ENCODE data around the gene ACP4. TPM values are rescaled to one million over a fixed set of nuclear protein-coding genes. Genes with fewer than 3 reads are reported as not detected.

Gene ACP4
- polyA plus RNA-seq, 3 donors: not detected

DNA sequence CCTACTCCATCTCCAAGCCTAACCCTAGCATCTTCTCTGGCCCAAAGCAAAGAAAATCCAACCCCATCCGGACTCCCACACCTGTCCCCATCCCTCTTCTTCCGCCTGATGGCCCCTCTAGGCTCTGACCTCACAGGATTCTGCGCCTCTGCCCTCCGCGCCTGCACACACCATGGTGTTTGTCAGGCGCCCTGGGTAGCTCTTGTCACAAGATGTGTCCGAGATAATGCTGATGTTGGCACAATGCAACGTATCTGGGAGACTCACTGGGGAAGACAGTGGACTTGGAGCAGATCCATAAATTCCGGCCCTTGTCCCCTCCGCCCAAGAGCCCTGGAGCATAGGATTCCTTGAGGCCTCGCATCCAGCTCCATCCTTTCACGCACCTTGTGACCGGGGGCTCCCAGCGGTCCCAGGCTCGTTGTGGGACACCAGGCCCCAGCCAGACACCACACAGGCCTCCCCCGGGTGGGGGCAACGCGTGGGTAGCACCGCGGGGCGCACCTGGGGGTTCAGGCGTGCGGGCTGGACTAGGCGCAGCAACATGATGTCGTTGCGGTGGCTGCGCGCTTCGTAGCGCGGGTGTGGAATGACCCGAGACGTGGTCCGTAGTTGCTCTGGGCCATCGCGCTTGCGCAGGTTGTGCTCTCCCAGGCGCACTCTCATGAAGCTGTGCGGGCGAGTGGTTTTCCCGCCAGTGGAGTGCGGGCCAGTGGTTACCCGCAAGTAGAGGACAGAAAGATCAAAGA lies 36.5 kb downstream of the ACP4 start:
- peaks cover 0 to 4% of the 10 kb centered on the region in 2 donors for H3K27me3 ChIP-seq (ENCODE audit: control insufficient read depth in 2 of 2, insufficient read depth in 2 of 2, low read length in 2 of 2)
- H3K4me3 ChIP-seq (replicated peaks in 1 of 3; ENCODE audit: low read depth in 2 of 3, low read length in 3 of 3): no peak overlapping the region
- H3K9ac ChIP-seq (ENCODE audit: insufficient read depth, low read length, poor library complexity, severe bottlenecking): no peak overlapping the region
- peaks cover 26 to 33% (median 30%) of the 10 kb centered on the region in 3 donors for H3K27me3 Mint-ChIP-seq (ENCODE audit: low read depth in 3 of 3)
- peaks cover 0 to 6% (median 1%) of the 10 kb centered on the region in 7 donors for H3K9me3 Mint-ChIP-seq
- H3K9me3 ChIP-seq (replicated peaks in 1 of 2; ENCODE audit: control insufficient read depth in 1 of 2, insufficient read depth in 1 of 2, low read length in 2 of 2): no peaks in the 10 kb centered on the region
- no peak overlapping the region for H3K27ac ChIP-seq (ENCODE audit: low read depth in 1 of 2, low read length in 2 of 2)
- no peak overlapping the region for H3K4me2 ChIP-seq (replicated peaks; ENCODE audit: extremely low read depth, low read length, poor library complexity, severe bottlenecking)
- no peaks in the 10 kb centered on the region for H4K20me1 ChIP-seq (ENCODE audit: insufficient read depth, low read length)
- no peaks in the 10 kb centered on the region for H3K36me3 Mint-ChIP-seq
- no peaks in the 10 kb centered on the region for H3K4me1 Mint-ChIP-seq
- no peak for DNase-seq
- no peaks in the 10 kb centered on the region for H3K4me1 ChIP-seq (ENCODE audit: control insufficient read depth in 1 of 2, insufficient read depth in 2 of 2, low read length in 2 of 2)
- H3K4me3 Mint-ChIP-seq: no peak overlapping the region
- intact Hi-C loops (cut with micrococcal nuclease): no loop called here
- 72% methylated on average over 43 of the region's 43 CpGs for WGBS (ENCODE audit: insufficient coverage)
- no peak for TF ChIP-seq CTCF (IDR thresholded peaks at IDR 0.05)
- H2AFZ ChIP-seq (ENCODE audit: insufficient read depth, low read depth, low read length, poor library complexity, severe bottlenecking): no peak overlapping the region
- no peak overlapping the region for H3K27ac Mint-ChIP-seq
- H3K79me2 ChIP-seq (ENCODE audit: insufficient read depth, low read length): no peaks in the 10 kb centered on the region
- H3K36me3 ChIP-seq (replicated peaks in 1 of 2; ENCODE audit: control insufficient read depth in 1 of 2, insufficient read depth in 2 of 2, low read length in 2 of 2): no peaks in the 10 kb centered on the region

DNA sequence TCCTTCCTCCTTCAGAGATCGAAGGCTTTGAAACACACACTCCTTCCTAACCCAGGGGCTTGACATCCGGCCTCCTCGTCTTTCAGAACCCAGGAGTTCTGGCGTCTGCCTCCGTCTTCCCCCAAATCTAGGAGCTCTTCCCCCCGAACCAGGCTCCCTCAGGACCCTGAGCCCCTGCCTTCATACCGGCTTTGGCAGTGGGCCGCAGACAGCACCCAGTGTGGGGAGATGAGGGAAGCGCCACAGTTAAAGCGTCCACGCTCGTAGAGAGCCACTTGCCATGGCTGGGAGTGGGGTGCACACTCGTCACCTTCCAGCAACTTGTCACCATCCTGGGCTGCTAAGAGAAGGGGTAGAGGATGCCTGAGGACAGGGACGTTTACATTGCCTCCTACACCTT lies 37.3 kb downstream of the ACP4 start:
- H2AFZ ChIP-seq (ENCODE audit: insufficient read depth, low read depth, low read length, poor library complexity, severe bottlenecking): no peak overlapping the region
- intact Hi-C loops (cut with micrococcal nuclease): no loop called here
- TF ChIP-seq CTCF (IDR thresholded peaks at IDR 0.05): no peak
- Mint-ChIP-seq H3K36me3 (no peaks in the 10 kb centered on the region), H3K4me1 (no peaks in the 10 kb centered on the region), H3K27me3 (ENCODE audit: low read depth in 3 of 3) (peaks cover 19 to 30% (median 30%) of the 10 kb centered on the region in 3 donors), H3K27ac (peak overlapping the region in 1 of 7 donors; percentile 21), H3K4me3 (no peak overlapping the region), H3K9me3 (peaks cover 0 to 6% (median 1%) of the 10 kb centered on the region in 7 donors)
- no peaks in the 10 kb centered on the region for H3K79me2 ChIP-seq (ENCODE audit: insufficient read depth, low read length)
- no peak overlapping the region for H3K4me3 ChIP-seq (replicated peaks in 1 of 3; ENCODE audit: low read depth in 2 of 3, low read length in 3 of 3)
- H3K27ac ChIP-seq (ENCODE audit: low read depth in 1 of 2, low read length in 2 of 2): no peak overlapping the region
- H3K9me3 ChIP-seq (replicated peaks in 1 of 2; ENCODE audit: control insufficient read depth in 1 of 2, insufficient read depth in 1 of 2, low read length in 2 of 2): no peaks in the 10 kb centered on the region
- no peaks in the 10 kb centered on the region for H3K27me3 ChIP-seq (ENCODE audit: control insufficient read depth in 2 of 2, insufficient read depth in 2 of 2, low read length in 2 of 2)
- no peaks in the 10 kb centered on the region for H3K36me3 ChIP-seq (replicated peaks in 1 of 2; ENCODE audit: control insufficient read depth in 1 of 2, insufficient read depth in 2 of 2, low read length in 2 of 2)
- no peak for DNase-seq
- no peaks in the 10 kb centered on the region for H3K4me1 ChIP-seq (ENCODE audit: control insufficient read depth in 1 of 2, insufficient read depth in 2 of 2, low read length in 2 of 2)
- 96% methylated on average over 5 of the region's 14 CpGs for WGBS (ENCODE audit: insufficient coverage)
- no peak overlapping the region for H3K9ac ChIP-seq (ENCODE audit: insufficient read depth, low read length, poor library complexity, severe bottlenecking)
- H3K4me2 ChIP-seq (replicated peaks; ENCODE audit: extremely low read depth, low read length, poor library complexity, severe bottlenecking): no peak overlapping the region
- H4K20me1 ChIP-seq (ENCODE audit: insufficient read depth, low read length): no peaks in the 10 kb centered on the region

All from CD14-positive monocyte (primary cell).